Left renal pelvis (tissue), 4 donors: ENCODE results near the gene RYR2. TPM values are rescaled to one million over a fixed set of nuclear protein-coding genes. Genes with fewer than 3 reads are reported as not detected.
"Not testable (repeated sequence)": the region's sequence is repeated elsewhere in the genome, so short reads cannot be mapped to it uniquely, and the experiment has no call there.

ENCODE experiments used
- DNase-seq, 4 donors: peaks; one replicate each; pipeline ENCODE4 v3.0.0-alpha.2; 2013; ENCODE audit warnings: low read depth in 4 of 4, low spot score in 3 of 4
- polyA plus RNA-seq, 4 donors: library from polyadenylated mRNA; unstranded; fragments of 120-200 nt; gene quantifications; one replicate each; pipeline ENCODE4 v1.2.1, GENCODE V29; 2013; ENCODE audit not compliant: insufficient read length in 4 of 4

Gene RYR2
- polyA plus RNA-seq, 4 donors = 0.29 to 2.4 (median 1.5) TPM

DNA sequence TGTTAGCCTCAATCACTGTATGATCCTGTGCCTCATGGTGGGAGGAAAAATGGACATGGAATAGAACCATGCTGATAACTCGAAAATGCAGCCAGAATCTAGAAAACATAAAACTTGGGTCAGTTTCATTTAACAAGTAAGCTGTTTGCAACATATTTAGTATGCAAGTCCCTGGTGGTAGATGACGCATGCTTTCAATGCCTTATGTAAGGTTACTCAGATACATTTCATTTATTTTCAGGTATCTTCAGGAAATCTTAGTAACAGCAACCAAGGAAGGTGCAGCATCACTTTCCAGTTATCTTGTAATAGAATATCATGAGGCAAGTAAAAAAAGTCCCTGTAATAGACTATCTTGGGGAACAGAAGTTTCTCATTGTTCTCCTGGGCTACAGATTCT, 92.9 kb downstream of the RYR2 start:
- no peak for DNase-seq

DNA sequence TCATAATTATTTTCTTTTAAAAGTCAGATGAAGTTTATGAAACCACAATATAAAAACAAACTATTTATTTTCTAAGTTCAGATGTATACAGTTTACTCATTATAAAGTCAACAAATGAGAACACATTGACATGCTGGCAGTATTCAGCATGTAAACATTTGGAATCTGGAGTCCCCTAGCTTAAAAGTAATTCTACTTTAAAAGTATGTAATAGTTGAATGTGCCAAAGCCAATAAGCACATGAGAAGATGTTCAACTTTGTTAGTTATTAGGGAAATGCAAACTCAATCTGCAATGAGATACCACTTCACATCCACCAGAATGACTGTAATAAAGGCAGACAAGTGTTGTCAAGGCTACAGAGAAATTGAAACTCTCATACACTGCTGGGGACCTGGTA, 96.6 kb downstream of the RYR2 start:
- DNase-seq = no peak

DNA sequence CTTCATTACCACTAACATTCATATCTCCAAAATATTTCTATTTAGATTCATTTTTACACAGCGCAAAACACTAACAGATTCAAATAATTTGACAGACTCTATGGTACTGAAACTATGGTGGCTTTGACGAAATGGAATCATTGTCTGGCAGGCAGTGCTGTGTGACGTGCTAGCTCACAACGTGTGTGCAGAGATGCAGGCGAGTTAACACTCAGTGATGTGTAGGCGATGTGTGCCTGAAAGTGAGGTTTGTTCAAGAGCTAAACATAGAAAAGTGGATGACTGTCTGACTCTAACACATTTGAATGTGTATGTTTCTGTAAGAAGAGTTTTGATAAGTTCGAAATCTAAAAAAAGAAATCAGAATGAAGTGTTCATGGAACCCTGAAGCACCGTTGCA, 97.7 kb downstream of the RYR2 start:
- DNase-seq = no peak

DNA sequence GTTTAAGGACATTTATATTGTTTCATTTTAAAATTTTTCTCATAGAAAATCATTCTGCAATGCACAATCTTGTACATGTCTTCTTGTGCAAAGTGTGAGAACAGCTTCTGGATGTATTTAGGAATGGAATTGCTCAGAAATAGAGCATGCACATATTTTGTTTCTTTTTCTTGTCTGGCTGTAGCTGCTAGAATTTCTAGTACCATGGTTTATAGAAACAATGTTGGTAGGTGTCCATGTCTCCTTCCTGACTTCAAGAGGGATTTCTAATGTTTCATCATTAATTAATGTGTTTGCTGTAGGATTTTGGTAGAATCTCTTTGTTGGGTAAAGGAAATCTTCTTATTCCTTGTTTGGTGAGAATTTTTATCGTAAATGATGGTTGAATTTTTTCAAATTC, 99.0 kb downstream of the RYR2 start:
- DNase-seq = no peak

DNA sequence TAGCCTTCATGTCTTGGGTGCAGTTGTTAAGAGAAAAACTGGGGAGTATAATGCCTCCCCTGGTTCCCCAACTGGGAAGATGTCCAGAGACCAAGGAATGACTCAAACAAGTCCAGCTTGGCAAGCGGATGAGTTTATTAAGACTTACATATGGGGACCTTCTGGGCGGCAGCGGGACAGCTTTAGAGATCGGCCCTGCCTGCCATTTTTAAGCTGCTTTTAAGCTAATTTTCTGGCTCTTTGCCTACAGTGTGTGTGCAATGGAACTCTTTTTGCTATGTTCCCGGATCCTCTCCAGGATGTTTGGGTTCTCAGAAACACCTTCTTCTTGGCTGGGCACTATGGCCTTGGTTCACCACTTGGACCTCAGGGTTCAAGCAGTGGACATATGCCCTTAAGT, 99.5 kb downstream of the RYR2 start:
- DNase-seq = no peak

DNA sequence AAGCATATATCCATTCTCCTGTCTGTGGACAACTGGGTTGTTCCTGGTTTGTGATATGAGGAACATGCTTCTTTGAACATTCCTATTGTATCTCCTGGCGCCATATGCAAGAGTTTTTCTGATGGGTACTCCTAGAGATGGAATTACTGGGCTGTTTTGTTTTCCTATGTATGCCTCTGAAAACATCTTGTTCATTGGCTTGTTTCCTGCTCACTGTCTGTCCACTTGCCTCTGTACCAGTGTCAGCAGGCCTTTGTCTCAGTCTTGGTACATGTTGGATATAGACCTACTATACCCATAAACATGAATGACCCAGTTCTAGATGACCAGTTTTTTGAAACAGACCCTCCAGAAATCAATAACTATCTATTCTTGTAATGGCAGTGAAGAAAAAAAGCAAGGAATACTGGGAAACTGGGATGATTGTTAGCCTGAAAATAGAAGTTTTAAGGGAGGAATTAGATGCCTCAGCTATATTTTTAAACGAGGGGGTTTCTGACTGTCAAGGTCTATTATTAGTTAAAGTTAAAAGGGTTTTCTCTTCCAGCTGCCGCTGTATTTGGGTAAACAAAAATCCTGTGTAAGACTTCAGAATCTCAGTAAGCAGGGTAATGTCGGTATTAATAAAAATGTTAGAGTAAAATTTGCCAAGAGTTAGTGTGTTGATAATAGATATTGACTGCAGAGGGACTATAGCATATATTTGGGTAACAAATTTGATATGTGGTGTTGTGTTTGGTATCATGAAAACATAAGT, 103.6 kb downstream of the RYR2 start:
- DNase-seq = peak in 1 of 4 donors; percentile 10

DNA sequence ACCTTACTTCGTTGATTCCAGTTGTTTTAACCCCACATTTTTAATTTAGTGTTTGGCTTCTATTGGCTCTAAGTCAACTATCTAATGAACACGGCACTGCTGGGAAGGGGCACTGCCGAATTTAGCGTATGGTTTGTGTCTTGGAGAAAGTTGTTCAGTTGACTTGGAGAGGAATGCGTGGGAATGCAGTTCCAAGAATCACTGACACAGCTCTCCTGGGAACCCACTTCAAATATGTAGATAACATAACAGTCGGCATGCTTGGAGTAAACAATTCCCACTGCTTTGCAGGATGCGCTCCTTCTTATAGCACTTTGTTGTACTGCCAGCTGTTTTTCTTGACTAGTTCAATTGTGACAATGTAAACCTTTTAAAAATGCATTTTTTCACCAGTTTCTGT, 104.3 kb downstream of the RYR2 start:
- peak; percentile 39 to 62 (median 54) for DNase-seq

DNA sequence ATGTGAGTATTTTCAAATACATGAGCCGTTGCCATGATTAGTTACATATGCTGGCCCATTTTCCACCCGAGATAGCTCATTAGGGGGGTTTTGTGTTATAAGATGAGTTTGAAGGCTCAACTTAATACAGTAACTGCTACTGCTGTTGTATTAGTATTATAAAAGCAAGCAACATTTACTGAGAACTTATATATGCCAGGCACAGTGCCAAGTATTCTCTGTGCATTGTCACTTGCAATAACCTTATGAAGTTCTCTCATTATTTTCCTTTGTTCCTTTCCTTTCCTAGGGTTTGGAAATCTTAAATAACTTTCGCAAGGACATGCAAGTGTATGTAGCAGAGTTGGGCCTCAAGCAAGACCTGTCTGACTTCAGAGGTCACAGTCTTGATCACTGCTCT, 107.9 kb downstream of the RYR2 start:
- DNase-seq = no peak

DNA sequence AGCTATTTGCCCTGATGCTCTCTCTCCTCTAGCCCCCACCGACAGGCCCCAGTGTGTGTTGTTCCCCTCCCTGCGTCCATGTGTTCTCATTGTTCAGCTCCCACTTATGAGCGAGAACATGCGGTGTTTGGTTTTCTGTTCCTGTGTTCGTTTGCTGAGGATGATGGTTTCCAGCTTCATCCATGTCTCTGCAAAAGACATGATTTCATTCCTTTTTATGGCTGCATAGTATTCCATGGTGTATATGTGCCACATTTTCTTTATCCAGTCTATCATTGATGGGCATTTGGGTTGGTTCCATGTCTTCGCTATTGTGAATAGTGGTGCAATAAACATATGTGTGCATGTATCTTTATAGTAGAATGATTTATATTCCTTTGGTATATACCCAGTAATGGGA, 110.0 kb downstream of the RYR2 start:
- DNase-seq = not testable (repeated sequence)

DNA sequence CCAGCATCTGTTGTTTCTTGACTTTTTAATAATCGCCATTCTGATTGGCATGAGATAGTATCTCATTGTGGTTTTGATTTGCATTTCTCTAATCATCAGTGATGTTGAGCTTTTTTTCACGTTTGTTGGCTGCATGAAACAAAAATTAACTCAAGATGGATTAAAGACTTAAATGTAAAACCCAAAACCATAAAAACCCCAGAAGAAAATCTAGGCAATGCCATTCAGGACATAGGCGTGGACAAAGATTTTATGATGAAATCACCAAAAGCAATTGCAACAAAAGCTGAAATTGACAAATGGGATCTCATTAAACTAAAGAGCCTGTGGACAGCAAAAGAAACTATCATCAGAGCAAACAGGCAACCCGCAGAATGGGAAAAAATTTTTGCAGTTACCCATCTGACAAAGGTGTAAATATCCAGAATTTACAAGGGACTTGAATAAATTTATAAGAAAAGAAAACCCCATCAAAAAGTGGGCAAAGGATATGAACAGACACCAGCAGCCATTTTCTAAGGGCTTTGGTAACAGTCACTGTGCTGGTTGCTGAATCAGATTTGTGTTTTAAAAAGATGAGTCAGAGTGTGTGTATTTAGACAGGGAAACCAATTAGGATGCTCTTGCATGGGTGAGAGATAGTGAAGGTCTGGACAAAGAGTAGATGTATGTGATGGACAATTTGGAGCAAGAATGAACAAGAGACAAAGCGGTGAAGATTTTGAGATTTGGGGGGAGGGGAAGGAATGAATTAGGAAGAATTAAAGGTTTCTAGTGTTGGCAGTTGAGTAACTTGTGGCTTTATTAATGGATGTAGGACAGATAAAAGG, 110.7 kb downstream of the RYR2 start:
- no peak for DNase-seq

DNA sequence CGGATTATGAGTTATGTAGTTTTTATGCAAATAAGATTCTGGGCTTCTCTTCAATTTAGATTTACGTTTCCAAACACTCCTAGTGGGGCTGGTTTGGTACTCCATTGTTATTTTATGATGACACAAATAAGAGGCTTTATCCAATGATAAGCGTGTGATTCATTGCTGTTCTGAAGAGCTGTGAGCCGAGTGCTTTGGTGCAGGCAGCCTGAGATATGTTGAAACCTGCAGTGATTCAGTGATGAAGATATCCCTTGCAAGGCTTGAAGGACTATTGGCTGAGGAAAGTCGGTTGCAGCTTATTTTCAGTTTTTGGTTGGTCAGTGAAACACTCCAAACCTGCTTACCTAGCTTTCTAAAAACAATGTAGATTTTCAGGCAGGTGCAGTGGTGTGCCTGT, 112.2 kb downstream of the RYR2 start:
- DNase-seq = no peak

DNA sequence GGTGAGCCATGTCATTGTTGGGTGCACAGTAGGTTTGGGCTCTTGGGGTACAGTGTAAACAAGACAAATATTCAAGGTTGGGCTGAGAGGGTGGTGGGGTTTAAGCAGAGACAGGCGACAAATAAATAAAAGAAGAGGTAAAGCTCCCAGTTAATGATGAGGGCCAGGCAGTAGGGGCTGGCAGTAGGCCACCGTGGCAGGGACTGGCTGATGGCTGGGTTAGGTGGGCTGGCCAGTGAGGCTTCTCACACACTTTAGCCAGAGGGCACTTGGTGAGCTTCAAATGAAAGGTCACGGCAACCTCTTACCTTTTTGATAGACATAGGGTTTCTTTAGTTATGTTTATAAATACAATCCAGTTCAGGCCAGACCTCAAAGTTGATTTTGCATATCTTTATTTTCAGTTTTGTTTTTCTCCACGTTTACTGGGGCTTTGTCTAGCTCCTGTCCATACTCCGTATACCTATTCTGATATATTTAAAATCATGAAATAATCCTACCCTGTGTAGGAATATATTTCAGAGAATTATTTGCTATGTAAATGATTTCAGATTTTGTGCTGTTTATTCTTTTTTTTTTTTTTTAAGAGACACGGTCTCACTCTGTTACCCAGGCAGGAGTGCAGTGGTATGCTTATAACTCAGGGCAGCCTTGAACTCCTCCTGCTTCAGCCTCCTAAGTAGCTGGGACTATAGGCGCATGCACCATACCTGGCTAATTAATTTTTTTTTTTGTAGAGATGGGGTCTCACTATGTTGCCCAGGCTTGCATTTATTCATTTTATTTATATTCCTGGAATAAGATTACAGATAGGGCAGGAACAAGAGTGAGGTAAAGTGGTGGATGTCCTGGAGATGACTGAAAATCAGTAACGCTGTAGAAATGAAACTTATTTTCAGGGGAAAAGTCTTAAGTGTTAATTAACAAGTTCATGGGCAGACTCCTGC, 122.7 kb downstream of the RYR2 start:
- DNase-seq = no peak

DNA sequence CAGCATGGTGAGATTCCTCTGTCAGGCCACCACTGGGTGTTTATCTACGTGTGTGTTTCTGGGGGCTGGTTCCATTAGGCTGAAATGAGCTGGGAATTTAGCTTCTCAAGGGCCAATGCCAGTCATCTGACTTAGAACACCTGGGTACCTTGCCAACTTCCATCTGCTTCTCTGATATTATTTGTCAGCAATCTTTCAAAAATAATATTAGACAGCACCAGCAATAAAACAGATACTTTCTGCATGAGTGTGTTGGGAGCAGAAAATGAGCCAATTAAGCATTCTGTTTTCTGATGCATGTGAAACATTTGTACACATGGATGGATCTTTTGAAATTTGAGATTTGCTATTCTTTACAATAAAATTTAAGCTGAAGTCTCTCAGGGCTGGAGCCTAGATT, 124.1 kb downstream of the RYR2 start:
- DNase-seq = no peak

DNA sequence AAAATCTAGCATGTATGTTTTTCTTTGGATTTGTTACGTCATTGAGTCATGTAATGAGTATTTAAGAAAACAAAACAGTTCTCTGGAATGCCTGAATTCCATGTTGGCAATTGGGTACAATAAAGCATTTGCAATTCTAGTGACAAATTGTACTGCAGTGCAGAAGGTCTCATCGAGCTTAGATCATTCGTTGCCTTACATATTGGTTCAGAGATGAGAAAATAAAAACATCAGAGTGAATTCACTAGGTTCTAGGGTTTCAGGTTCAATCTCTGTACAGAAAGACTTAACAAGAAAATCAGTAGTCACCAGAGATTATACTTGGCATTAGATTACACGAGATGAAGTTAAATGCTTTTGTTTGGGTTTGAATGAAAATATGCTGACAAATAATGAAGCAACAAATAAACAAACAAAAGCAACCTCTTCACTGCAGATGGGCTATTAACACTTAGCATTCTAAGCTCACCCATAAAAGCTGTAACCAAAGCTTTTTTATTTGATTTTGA, 124.7 kb downstream of the RYR2 start:
- no peak for DNase-seq

DNA sequence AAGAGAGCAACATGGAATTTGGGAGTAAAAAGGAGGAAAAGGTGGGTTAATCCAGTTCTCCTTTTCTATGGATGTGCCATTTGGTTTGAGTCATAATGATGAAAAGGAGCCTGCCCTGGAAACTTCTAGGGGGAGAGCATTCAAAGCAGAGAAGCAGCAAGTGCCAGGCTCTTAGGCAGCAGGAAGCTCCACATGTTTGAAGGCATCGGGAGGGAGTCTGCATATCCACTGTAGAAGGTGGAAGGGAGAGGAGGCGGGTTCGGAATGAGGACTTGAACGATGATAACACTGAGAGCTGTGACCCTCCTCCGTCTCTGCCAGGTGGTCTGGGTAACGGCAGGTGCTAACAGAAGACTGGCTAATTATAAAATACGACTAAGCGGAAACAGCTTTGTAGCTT, 128.2 kb downstream of the RYR2 start:
- no peak for DNase-seq

DNA sequence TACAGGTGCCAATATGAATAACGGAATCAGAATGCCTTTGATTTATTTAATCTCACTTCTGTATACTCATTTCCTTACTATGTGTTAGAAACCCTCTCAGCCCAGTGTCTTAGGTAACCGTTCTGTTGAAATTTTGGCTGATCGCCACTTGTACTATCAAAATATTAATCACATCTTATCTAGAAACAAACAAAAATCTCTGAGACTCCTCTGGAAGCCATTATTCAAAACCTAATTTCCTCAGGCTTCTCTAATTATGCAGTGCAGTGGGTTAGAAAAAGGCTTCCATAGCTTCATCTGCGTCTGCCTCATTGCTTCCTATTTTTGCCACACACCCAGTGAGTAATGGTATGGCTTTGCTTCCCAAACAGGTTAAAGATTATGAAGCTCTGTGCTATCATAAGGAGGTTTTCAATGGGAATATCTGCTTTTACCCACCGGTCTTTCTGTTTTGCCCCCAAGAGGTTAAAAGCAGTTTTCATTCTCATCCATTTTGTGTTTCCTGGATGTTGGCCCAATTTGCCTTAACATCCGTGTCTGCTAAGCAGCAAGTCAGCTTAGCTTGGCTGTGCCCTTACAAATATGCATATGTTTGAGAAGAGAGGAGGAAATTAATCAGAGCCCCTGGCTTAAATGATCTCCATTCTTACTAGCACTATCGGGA, 129.6 kb downstream of the RYR2 start:
- no peak for DNase-seq

DNA sequence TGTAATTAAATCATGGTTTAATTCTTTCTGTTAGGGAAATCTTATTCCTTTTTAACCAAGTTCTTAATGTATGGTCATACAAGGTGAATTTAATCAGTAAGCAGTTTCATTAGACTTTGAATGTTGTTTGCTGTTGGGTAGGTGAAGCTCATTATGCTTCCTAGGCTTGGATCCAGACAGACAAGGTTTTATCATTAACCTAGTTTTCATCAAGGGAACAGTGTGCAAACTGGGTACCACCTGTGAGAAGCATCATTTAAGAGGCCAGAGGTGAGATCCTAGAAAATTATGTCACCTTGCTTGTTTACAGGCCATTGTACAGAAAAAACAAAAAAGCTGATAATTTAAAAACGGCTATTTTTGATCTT, 130.1 kb downstream of the RYR2 start:
- DNase-seq = no peak

DNA sequence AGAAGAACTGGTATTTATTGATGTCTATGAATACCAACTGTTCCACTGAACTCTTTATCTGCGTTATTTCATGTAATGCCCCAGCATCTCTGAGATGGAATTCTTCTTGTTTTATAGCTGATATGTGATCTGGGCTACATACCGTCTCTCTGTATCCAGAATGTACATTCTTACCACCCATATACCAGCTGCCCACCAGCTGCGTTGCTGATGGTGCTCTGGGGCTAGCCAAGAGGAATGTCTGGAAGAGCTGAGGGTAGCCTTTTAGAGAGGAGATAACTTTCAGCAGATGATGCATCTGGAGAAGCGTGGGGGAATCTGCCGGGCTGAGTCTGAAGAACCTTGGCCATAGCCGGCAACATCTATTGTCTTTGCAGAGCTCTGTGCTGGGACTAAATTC, 137.5 kb downstream of the RYR2 start:
- no peak for DNase-seq

DNA sequence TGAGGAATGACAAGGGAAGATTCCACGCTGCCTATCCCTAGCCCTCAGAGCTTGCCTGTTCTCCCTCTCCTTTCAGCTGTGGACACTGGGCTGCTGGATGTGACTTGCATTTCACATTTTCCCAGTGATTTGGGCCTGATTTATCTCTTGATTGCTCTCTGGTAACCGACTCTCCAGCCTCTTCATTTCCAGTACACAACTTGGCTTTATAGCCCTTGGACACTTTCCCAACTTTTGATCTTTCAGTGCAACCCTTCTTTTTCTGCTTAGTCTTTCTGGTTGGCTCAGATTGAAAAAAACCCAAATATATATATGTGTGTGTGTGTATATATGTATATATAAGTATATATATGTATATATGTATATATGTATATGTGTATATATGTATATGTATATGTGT, 138.3 kb downstream of the RYR2 start:
- DNase-seq = no peak

DNA sequence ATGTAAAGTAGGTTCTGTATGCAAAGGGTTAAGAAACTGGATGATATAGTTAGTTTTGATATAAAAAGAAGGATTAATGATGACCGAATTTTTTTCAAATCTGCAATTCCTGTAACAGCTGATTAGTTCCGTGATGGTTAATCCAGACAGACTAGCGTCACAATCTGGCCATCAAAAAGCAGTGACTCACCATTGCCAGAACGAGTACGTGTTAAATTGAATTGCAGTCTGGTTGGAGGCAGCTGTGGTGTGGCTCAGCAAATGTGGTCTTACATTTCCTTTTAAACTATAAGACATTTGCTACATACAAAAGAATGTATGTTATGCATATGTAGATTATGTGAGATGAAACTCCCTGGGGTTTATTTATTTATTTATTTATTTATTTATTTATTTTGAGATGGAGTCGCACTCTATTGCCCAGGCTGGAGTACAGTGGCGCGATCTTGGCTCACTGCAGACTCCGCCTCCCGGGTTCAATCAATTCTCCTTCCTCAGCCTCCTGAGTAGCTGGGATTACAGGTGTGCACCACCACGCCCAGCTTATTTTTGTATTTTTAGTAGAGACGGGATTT, 139.8 kb downstream of the RYR2 start:
- DNase-seq = no peak
